IMR-90 (cell line): ENCODE results near the gene CLMP. TPM values are rescaled to one million over a fixed set of nuclear protein-coding genes. Genes with fewer than 3 reads are reported as not detected.
A peak's percentile ranks its signal among the peaks of the same experiment; 100 is the strongest.

Experiments used
- ATAC-seq: fragments of 200-7000 bp; cut with Tn5 transposase; 2 replicates; pipeline ENCODE4 v1.9.1; 2020; ENCODE audit warnings: low read depth, mild to moderate bottlenecking, moderate library complexity
- BruUV-seq: library from RNA; stranded (reverse); fragments of 400-500 nt; replicated peaks from 2 replicates; lab custom pipeline; 2021; lab: Mats Ljungman, UMichigan
- CTCF ChIA-PET: fragments of 300-600 bp; formaldehyde crosslinking; extraction: SDS; loops from one replicate; lab custom pipeline; 2021; ENCODE audit warnings: antibody characterized with exemption; lab: Yijun Ruan, JAX
- POLR2A ChIA-PET: fragments of 300-600 bp; sonication (Branson Sonifier 250); formaldehyde crosslinking; loops from one replicate; lab custom pipeline; 2022; ENCODE audit warnings: antibody characterized with exemption; ENCODE audit not compliant: unreplicated experiment; lab: Charles Lee
- DNase-seq: peaks from one replicate; pipeline ENCODE4 v3.0.0; 2013
- H2AFZ ChIP-seq: replicated peaks from 2 replicates; pipeline ENCODE3; 2013; ENCODE audit warnings: low read length, mild to moderate bottlenecking; ENCODE audit not compliant: poor library complexity
- H2AK5ac ChIP-seq: 2 replicates; pipeline ENCODE4 v1.6.1; 2013; ENCODE audit warnings: low read depth, low read length, inconsistent platforms
- H2AK9ac ChIP-seq: replicated peaks from 2 replicates; pipeline ENCODE3; 2013; ENCODE audit warnings: mild to moderate bottlenecking, low read depth, low read length, moderate library complexity; ENCODE audit not compliant: poor library complexity
- H2BK120ac ChIP-seq: 2 replicates; pipeline ENCODE4 v1.6.1; 2013; ENCODE audit warnings: low read depth, low read length, inconsistent platforms
- H2BK15ac ChIP-seq: 3 replicates; pipeline ENCODE4 v1.6.1; 2013; ENCODE audit warnings: low read depth, low read length, inconsistent platforms
- H2BK20ac ChIP-seq: 2 replicates; pipeline ENCODE4 v1.6.1; 2013; ENCODE audit warnings: low read depth, mild to moderate bottlenecking, inconsistent platforms, low read length, moderate library complexity
- H2BK5ac ChIP-seq: 2 replicates; pipeline ENCODE4 v1.6.1; 2013; ENCODE audit warnings: mild to moderate bottlenecking, low read depth, low read length, inconsistent platforms; ENCODE audit not compliant: poor library complexity, severe bottlenecking
- H3K14ac ChIP-seq: replicated peaks from 2 replicates; pipeline ENCODE4 v1.6.1; 2013; ENCODE audit warnings: low read depth, low read length, inconsistent platforms
- H3K18ac ChIP-seq: 2 replicates; pipeline ENCODE4 v1.6.1; 2013; ENCODE audit warnings: low read depth, low read length, control low read depth
- H3K23ac ChIP-seq: 2 replicates; pipeline ENCODE4 v1.6.1; 2013; ENCODE audit warnings: low read depth, low read length, inconsistent platforms
- H3K27ac ChIP-seq: 2 replicates; pipeline ENCODE4 v1.5.1; 2013; ENCODE audit warnings: mild to moderate bottlenecking, control low read depth, low read length; ENCODE audit not compliant: insufficient read depth
- H3K27me3 ChIP-seq: 2 replicates; pipeline ENCODE4 v1.6.1; 2013; ENCODE audit warnings: low read length; ENCODE audit not compliant: control insufficient read depth, insufficient read depth
- H3K36me3 ChIP-seq: 2 replicates; pipeline ENCODE4 v1.6.1; 2013; ENCODE audit warnings: low read length, mixed read lengths; ENCODE audit not compliant: control insufficient read depth, insufficient read depth
- H3K4ac ChIP-seq: 2 replicates; pipeline ENCODE4 v1.6.1; 2013; ENCODE audit warnings: low read depth, low read length, inconsistent platforms
- H3K4me1 ChIP-seq: 2 replicates; pipeline ENCODE4 v1.6.1; 2013; ENCODE audit warnings: low read length, mixed read lengths; ENCODE audit not compliant: control insufficient read depth, insufficient read depth
- H3K4me2 ChIP-seq: 2 replicates; pipeline ENCODE4 v1.6.1; 2013; ENCODE audit warnings: low read depth, mild to moderate bottlenecking, control low read depth, low read length, moderate library complexity
- H3K4me3 ChIP-seq: 2 replicates; pipeline ENCODE4 v1.5.1; 2013; ENCODE audit warnings: low read depth, mild to moderate bottlenecking, control low read depth, low read length, moderate library complexity; ENCODE audit not compliant: insufficient read depth
- H3K56ac ChIP-seq: 2 replicates; pipeline ENCODE4 v1.6.1; 2013; ENCODE audit warnings: low read length, inconsistent platforms; ENCODE audit not compliant: insufficient read depth; ENCODE audit errors: extremely low read depth
- H3K79me1 ChIP-seq, 2 experiments: 2 replicates each; pipeline ENCODE4 v1.6.1; 2013; ENCODE audit warnings: low read length in 2 of 2, inconsistent platforms in 1 of 2, low read depth in 1 of 2
- H3K9ac ChIP-seq: 2 replicates; pipeline ENCODE4 v1.6.1; 2013; ENCODE audit warnings: low read depth, low read length, control low read depth
- H3K9me1 ChIP-seq: 2 replicates; pipeline ENCODE4 v1.6.1; 2013; ENCODE audit warnings: low read length, inconsistent platforms; ENCODE audit not compliant: insufficient read depth
- H3K9me3 ChIP-seq: 2 replicates; pipeline ENCODE4 v1.6.1; 2013; ENCODE audit warnings: low read length; ENCODE audit not compliant: control insufficient read depth, insufficient read depth
- H4K20me1 ChIP-seq: 2 replicates; pipeline ENCODE4 v1.6.1; 2013; ENCODE audit warnings: low read length, inconsistent platforms; ENCODE audit not compliant: insufficient read depth
- H4K5ac ChIP-seq: 2 replicates; pipeline ENCODE4 v1.6.1; 2013; ENCODE audit warnings: mild to moderate bottlenecking, low read depth, low read length, control low read depth
- H4K8ac ChIP-seq, 2 experiments: 2 replicates each; pipeline ENCODE4 v1.6.1; 2013; ENCODE audit warnings: low read depth in 2 of 2, low read length in 2 of 2, control low read depth in 1 of 2, inconsistent platforms in 1 of 2
- H4K91ac ChIP-seq: 2 replicates; pipeline ENCODE4 v1.6.1; 2013; ENCODE audit warnings: low read depth, low read length, inconsistent platforms; ENCODE audit not compliant: insufficient read depth
- BHLHE40 ChIP-seq: fragments of 150-350 bp; IDR thresholded peaks from 2 replicates; pipeline ENCODE4 v1.6.1; 2016; ENCODE audit warnings: mild to moderate bottlenecking, low read depth, low read length
- CEBPB ChIP-seq: IDR thresholded peaks from 2 replicates; pipeline ENCODE4 v1.6.1; 2012; ENCODE audit warnings: low read depth, low read length, improper control_type of control experiment
- CHD1 ChIP-seq: IDR thresholded peaks from 2 replicates; pipeline ENCODE4 v1.6.1; 2012; ENCODE audit warnings: low read depth, low read length, improper control_type of control experiment
- CTCF ChIP-seq: conservative IDR thresholded peaks from 2 replicates; pipeline ENCODE4 v1.5.1; 2012; ENCODE audit warnings: mild to moderate bottlenecking, low read depth, low read length, improper control_type of control experiment
- ELK1 ChIP-seq: fragments of 150-350 bp; IDR thresholded peaks from 2 replicates; pipeline ENCODE4 v1.6.1; 2016; ENCODE audit warnings: low read depth, mild to moderate bottlenecking, low read length, moderate library complexity, borderline replicate concordance
- FOS ChIP-seq: fragments of 150-350 bp; IDR thresholded peaks from 2 replicates; pipeline ENCODE4 v1.6.1; 2016; ENCODE audit warnings: low read depth, low read length
- MAFK ChIP-seq: IDR thresholded peaks from 2 replicates; pipeline ENCODE4 v1.6.1; 2012; ENCODE audit warnings: low read depth, low read length, improper control_type of control experiment
- MAZ ChIP-seq: IDR thresholded peaks from 2 replicates; pipeline ENCODE4 v1.6.1; 2012; ENCODE audit warnings: low read depth, mild to moderate bottlenecking, low read length, improper control_type of control experiment, moderate library complexity, borderline replicate concordance
- MXI1 ChIP-seq: IDR thresholded peaks from 2 replicates; pipeline ENCODE4 v1.6.1; 2012; ENCODE audit warnings: low read depth, mild to moderate bottlenecking, low read length, moderate library complexity, borderline replicate concordance
- NFE2L2 ChIP-seq: fragments of 150-350 bp; IDR thresholded peaks from 2 replicates; pipeline ENCODE4 v1.6.1; 2016; ENCODE audit warnings: low read depth, mild to moderate bottlenecking, low read length
- POLR2A ChIP-seq: IDR thresholded peaks from 2 replicates; pipeline ENCODE4 v1.6.1; 2012; ENCODE audit warnings: mild to moderate bottlenecking, low read depth, low read length
- RAD21 ChIP-seq: IDR thresholded peaks from 2 replicates; pipeline ENCODE4 v1.6.1; 2012; ENCODE audit warnings: low read length, improper control_type of control experiment
- RCOR1 ChIP-seq: IDR thresholded peaks from 2 replicates; pipeline ENCODE4 v1.6.1; 2012; ENCODE audit warnings: mild to moderate bottlenecking, low read length, improper control_type of control experiment; ENCODE audit not compliant: insufficient replicate concordance
- RFX5 ChIP-seq: IDR thresholded peaks from 2 replicates; pipeline ENCODE4 v1.8.0; 2012; ENCODE audit warnings: low read depth, mild to moderate bottlenecking, low read length, moderate library complexity
- SMC3 ChIP-seq: fragments of 150-350 bp; IDR thresholded peaks from 2 replicates; pipeline ENCODE4 v1.6.1; 2016; ENCODE audit warnings: low read depth, mild to moderate bottlenecking, antibody characterized with exemption, low read length, moderate library complexity
- USF2 ChIP-seq: fragments of 150-350 bp; IDR thresholded peaks from 2 replicates; pipeline ENCODE4 v1.6.1; 2017; ENCODE audit warnings: mild to moderate bottlenecking, antibody characterized with exemption, low read length, low read depth
- WGBS, 2 experiments: methylation state at CpG; one replicate each; pipeline versions ENCODE4 v1.1.5 to v1.1.7; 2013; ENCODE audit warnings: missing lambda C conversion rate in 2 of 2; ENCODE audit not compliant: insufficient read length in 1 of 2; ENCODE audit errors: extremely low coverage in 2 of 2; 5-methylcytosine and 5-hydroxymethylcytosine counted together
- dilution Hi-C: fragments of 300-500 bp; cut with HindIII; formaldehyde crosslinking; loops from one replicate; pipeline ENCODE4 v1.14.3; 2018; ENCODE audit warnings: low sequenced_read_pairs; ENCODE audit not compliant: unreplicated experiment
- in situ Hi-C: fragments of 300-500 bp; cut with MboI; formaldehyde crosslinking; loops from 3 replicates; pipeline ENCODE4 v1.14.3; 2019; ENCODE audit warnings: low sequenced_read_pairs, inconsistent platforms, mixed read lengths
- intact Hi-C: fragments of 100-400 bp; cut with micrococcal nuclease; formaldehyde crosslinking; loops from 2 replicates; pipeline ENCODE4 v1.10.0; 2022
- polyA plus RNA-seq, 3 experiments: library from polyadenylated mRNA; depleted of rRNA; stranded (reverse); fragments of >200 nt; gene quantifications; 2 replicates each; pipeline ENCODE4 v1.2.3, GENCODE V29; 2012; ENCODE audit warnings: low replicate concordance in 1 of 3
- total RNA-seq: library from RNA; depleted of rRNA; stranded (reverse); fragments of >200 nt; gene quantifications from 2 replicates; pipeline ENCODE4 v1.2.3, GENCODE V29; 2012

Gene CLMP
- total and polyA plus RNA-seq, 2 of the 4 experiments (the other 2 are of a cell fraction) = 54.7 to 95.7 TPM

GRCh38 chr11:123180574-123180973 lies 14.5 kb downstream of the CLMP start:
- no peak overlapping the region for H3K56ac ChIP-seq
- H3K4me2 ChIP-seq = peak overlapping the region; percentile 17; the same call in 1 of the 2 replicates
- peak overlapping the region; percentile 20 for H3K18ac ChIP-seq
- peak overlapping the region; percentile 43; the same call in 1 of the 2 replicates for H4K91ac ChIP-seq
- peaks cover 48% of the 10 kb centered on the region for H3K9me1 ChIP-seq
- peaks cover 38% of the 10 kb centered on the region for H3K4me1 ChIP-seq
- H3K36me3 ChIP-seq = peaks cover 66% of the 10 kb centered on the region
- no peak overlapping the region for H2AK9ac ChIP-seq
- dilution Hi-C loops (no loop called here), intact Hi-C loops (no loop called here), in situ Hi-C loops (loop anchor here (25.0 kb wide), 2 partner anchors 493 to 993 kb away; no protein-coding TSS in a partner anchor)
- H2AFZ ChIP-seq = no peak overlapping the region
- H2BK120ac ChIP-seq = no peak overlapping the region
- H4K8ac ChIP-seq = peak overlapping the region; percentile 14 to 19; a peak in 2 of 4 replicates
- H3K23ac ChIP-seq = no peak overlapping the region
- ATAC-seq = peak; percentile 31
- POLR2A ChIA-PET = no interaction called here
- TF ChIP-seq MAZ = no peak
- no peak for TF ChIP-seq RFX5
- no peak for TF ChIP-seq SMC3
- no peak for TF ChIP-seq RCOR1
- TF ChIP-seq RAD21 = no peak
- TF ChIP-seq ELK1 = no peak
- no peak for TF ChIP-seq MAFK
- no peak for TF ChIP-seq CHD1
- TF ChIP-seq USF2 = no peak
- no peak for TF ChIP-seq NFE2L2
- TF ChIP-seq CEBPB = no peak
- no peak for TF ChIP-seq CTCF
- TF ChIP-seq FOS = no peak
- TF ChIP-seq POLR2A = no peak
- no peak for TF ChIP-seq MXI1
- no peak for TF ChIP-seq BHLHE40
- H3K4me3 ChIP-seq = no peak overlapping the region
- H2AK5ac ChIP-seq = peak overlapping the region; percentile 67
- peaks cover 44% of the 10 kb centered on the region for H4K20me1 ChIP-seq
- peak overlapping the region; percentile 9 for H4K5ac ChIP-seq
- WGBS, 2 experiments = 100% methylated on average over 1 of the region's 2 CpGs; no CpG with 5 or more reads in 1 of the 2 experiments
- BruUV-seq = no TSS peak
- peaks cover 35 to 95% of the 10 kb centered on the region in 2 experiments for H3K79me1 ChIP-seq
- DNase-seq = no peak
- peak overlapping the region; percentile 14 for H2BK5ac ChIP-seq
- peak overlapping the region; percentile 1; the same call in 1 of the 2 replicates for H3K4ac ChIP-seq
- H3K27me3 ChIP-seq = no peaks in the 10 kb centered on the region
- peak overlapping the region; percentile 22; the same call in 1 of the 2 replicates for H2BK20ac ChIP-seq
- CTCF ChIA-PET = interaction anchor here (0.6 to 1.3 kb wide), 3 partner anchors 53 to 354 kb away, joined by 3 to 4 read pairs (median 3); no protein-coding TSS in a partner anchor
- peak overlapping the region; percentile 47 for H3K27ac ChIP-seq
- no peaks in the 10 kb centered on the region for H3K9me3 ChIP-seq
- H3K9ac ChIP-seq = no peak overlapping the region
- H2BK15ac ChIP-seq = no peak overlapping the region
- H3K14ac ChIP-seq = peak overlapping the region; percentile 42; the same call in 1 of the 2 replicates
